Limb (tissue), 2 donors: Measurements from ENCODE around the gene KLHL3.
"Not testable (repeated sequence)": the region's sequence is repeated elsewhere in the genome, so short reads cannot be mapped to it uniquely, and the experiment has no call there.

Source experiments
- DNase-seq, 2 donors: peaks; one replicate each; pipeline ENCODE4 v3.0.0-alpha.2; 2016; ENCODE audit errors: extremely low spot score in 2 of 2

KLHL3 gene

GRCh38 chr5:137735555-137736284 lies at the start of gene KLHL3:
TSS of gene KLHL3 (minus strand) at chr5:137736089. CDS start at chr5:137735646, 443 bp downstream.
- peak; percentile 24 to 63 for DNase-seq

- DNase-seq: no peak
These were observed 47.2 kb upstream of the KLHL3 start for GRCh38 chr5:137782984-137783536.

GRCh38 chr5:137782055-137782454 lies 46.2 kb upstream of the KLHL3 start:
- no peak for DNase-seq

- peak in 1 of 2 donors; percentile 58 for DNase-seq
These were observed 43.1 kb upstream of the KLHL3 start for GRCh38 chr5:137778772-137779564.

- DNase-seq: not testable (repeated sequence)
These were observed 32.0 kb upstream of the KLHL3 start for GRCh38 chr5:137767937-137768336.

GRCh38 chr5:137761566-137761965 lies 25.7 kb upstream of the KLHL3 start:
- no peak for DNase-seq

GRCh38 chr5:137760719-137761516 lies 25.0 kb upstream of the KLHL3 start:
- no peak for DNase-seq

- DNase-seq: no peak
These were observed 24.4 kb upstream of the KLHL3 start for GRCh38 chr5:137760294-137760693.

GRCh38 chr5:137758715-137759306 lies 22.9 kb upstream of the KLHL3 start:
- no peak for DNase-seq

- no peak for DNase-seq
These were observed 22.2 kb upstream of the KLHL3 start for GRCh38 chr5:137758121-137758520.

- no peak for DNase-seq
These were observed 21.7 kb upstream of the KLHL3 start for GRCh38 chr5:137757634-137758033.

- no peak for DNase-seq
These were observed 19.3 kb upstream of the KLHL3 start for GRCh38 chr5:137754961-137755762.

GRCh38 chr5:137754188-137754960 lies 18.5 kb upstream of the KLHL3 start, which contains the start of gene HNRNPA0:
TSS of gene HNRNPA0 (minus strand) at chr5:137754363. CDS start at chr5:137754066, 297 bp downstream.
- peak; percentile 97 for DNase-seq

GRCh38 chr5:137753691-137754187 lies 17.9 kb upstream of the KLHL3 start:
- DNase-seq: peak; percentile 7 to 77

- DNase-seq: peak in 1 of 2 donors; percentile 64
These were observed 17.2 kb upstream of the KLHL3 start for GRCh38 chr5:137752905-137753690.

- DNase-seq: peak; percentile 29 to 65
These were observed 16.1 kb upstream of the KLHL3 start for GRCh38 chr5:137751869-137752491.

- DNase-seq: no peak
These were observed 14.5 kb upstream of the KLHL3 start for GRCh38 chr5:137750436-137750835.

- DNase-seq: no peak
These were observed 12.0 kb upstream of the KLHL3 start for GRCh38 chr5:137747848-137748247.
